Fibroblast of pulmonary artery (primary cell): ENCODE measurements around the gene AGAP1.

ENCODE experiments used
- DNase-seq: peaks from one replicate; pipeline ENCODE4 v3.0.0-alpha.2; 2010; ENCODE audit warnings: low read depth
- H3K4me3 ChIP-seq: replicated peaks from 2 replicates; pipeline ENCODE4 v1.5.1; 2011; ENCODE audit warnings: low read depth, mild to moderate bottlenecking, control low read depth, low read length, moderate library complexity
- CTCF ChIP-seq: IDR thresholded peaks from 2 replicates; pipeline ENCODE4 v1.5.1; 2011; ENCODE audit warnings: mild to moderate bottlenecking, control low read depth, low read length, inconsistent platforms; ENCODE audit errors: missing control alignments

Gene AGAP1

GRCh38 chr2:236045251-236046235 lies 551.7 kb downstream of the AGAP1 start:
- no peak for TF ChIP-seq CTCF
- no peak for DNase-seq

GRCh38 chr2:236046715-236047114 lies 552.9 kb downstream of the AGAP1 start:
- no peak overlapping the region for H3K4me3 ChIP-seq
- TF ChIP-seq CTCF = no peak
- no peak for DNase-seq

More at GRCh38 chr2:236045251-236046235, 551.7 kb downstream of the AGAP1 start:
- H3K4me3 ChIP-seq = no peak overlapping the region

GRCh38 chr2:236047176-236047575 lies 553.3 kb downstream of the AGAP1 start:
- no peak for TF ChIP-seq CTCF
- DNase-seq = no peak
- no peak overlapping the region for H3K4me3 ChIP-seq

- no peak for DNase-seq
- no peak for TF ChIP-seq CTCF
- no peak overlapping the region for H3K4me3 ChIP-seq
Observed at GRCh38 chr2:236047886-236048540, 554.2 kb downstream of the AGAP1 start.

GRCh38 chr2:236049981-236050380 lies 556.1 kb downstream of the AGAP1 start:
- no peak for TF ChIP-seq CTCF
- no peak for DNase-seq
- H3K4me3 ChIP-seq = no peak overlapping the region

- H3K4me3 ChIP-seq = no peak overlapping the region
- TF ChIP-seq CTCF = no peak
- no peak for DNase-seq
Observed at GRCh38 chr2:236051351-236051750, 557.5 kb downstream of the AGAP1 start.
